ENCODE results near the gene TLR1. TPM values are rescaled to one million over a fixed set of nuclear protein-coding genes. Genes with fewer than 3 reads are reported as not detected.

The TLR1 gene
- total and polyA plus RNA-seq, 12 donors, result 2.5 to 60.0 (median 14.8) TPM

GRCh38 chr4:38759790-38760122 is 44.8 kb downstream of the TLR1 start:
- H3K4me3 ChIP-seq, result no peak overlapping the region
- H3K36me3 ChIP-seq (replicated peaks in 1 of 2), result no peaks in the 10 kb centered on the region
- DNase-seq, result no peak
- no peaks in the 10 kb centered on the region for H3K27me3 ChIP-seq
- intact Hi-C loops (cut with DNase I), result loop anchor here in 1 of 2 donors (10.0 kb wide), 2 partner anchors 105 to 375 kb away; partner anchors contain the start of gene FAM114A1
- H3K9me3 ChIP-seq (replicated peaks in 1 of 3), result no peaks in the 10 kb centered on the region
- H3K4me1 ChIP-seq (replicated peaks in 1 of 2), result peaks cover 0 to 5% of the 10 kb centered on the region in 2 donors
- H3K27ac ChIP-seq, result no peak overlapping the region
- TF ChIP-seq POLR2A (IDR thresholded peaks at IDR 0.05), result no peak
- peak in 1 of 6 experiments; percentile 11 for TF ChIP-seq CTCF (IDR thresholded peaks at IDR 0.05)
- 84 to 100% (median 89%) methylated on average over 1 of the region's 1 CpG for WGBS, 4 donors

GRCh38 chr4:38759113-38759789 is 45.3 kb downstream of the TLR1 start:
- H3K4me3 ChIP-seq, result no peak overlapping the region
- TF ChIP-seq POLR2A (IDR thresholded peaks at IDR 0.05) (no peak), CTCF (IDR thresholded peaks at IDR 0.05) (peak; percentile 60 to 84 (median 76))
- H3K36me3 ChIP-seq (replicated peaks in 1 of 2), result no peaks in the 10 kb centered on the region
- H3K9me3 ChIP-seq (replicated peaks in 1 of 3), result no peaks in the 10 kb centered on the region
- DNase-seq, result peak; percentile 52 to 86 (median 69)
- intact Hi-C loops (cut with DNase I), result no loop called here
- WGBS, 4 donors, result 6 to 8% (median 8%) methylated on average over 6 to 8 of the region's 8 CpGs
- peak overlapping the region in 3 of 5 donors; percentile 4 to 56 (median 37) for H3K27ac ChIP-seq
- H3K4me1 ChIP-seq (replicated peaks in 1 of 2), result peaks cover 0 to 5% of the 10 kb centered on the region in 2 donors
- H3K27me3 ChIP-seq, result no peaks in the 10 kb centered on the region

- Histone ChIP-seq H3K4me1 (replicated peaks in 1 of 2) (peaks cover 0 to 5% of the 10 kb centered on the region in 2 donors), H3K36me3 (replicated peaks in 1 of 2) (no peaks in the 10 kb centered on the region), H3K27ac (no peak overlapping the region), H3K4me3 (no peak overlapping the region), H3K9me3 (replicated peaks in 1 of 3) (no peaks in the 10 kb centered on the region), H3K27me3 (no peaks in the 10 kb centered on the region)
- no peak for TF ChIP-seq CTCF (IDR thresholded peaks at IDR 0.05)
- intact Hi-C loops (cut with DNase I), result no loop called here
- WGBS, 4 donors, result 82 to 89% (median 85%) methylated on average over 6 of the region's 6 CpGs
- no peak for DNase-seq
Observed at GRCh38 chr4:38757945-38758600, 46.5 kb downstream of the TLR1 start.

GRCh38 chr4:38752941-38753806 is 51.4 kb downstream of the TLR1 start:
- no peaks in the 10 kb centered on the region for H3K4me1 ChIP-seq (replicated peaks in 1 of 2)
- H3K27me3 ChIP-seq, result no peaks in the 10 kb centered on the region
- peak overlapping the region in 2 of 5 donors; percentile 33 to 75 for H3K27ac ChIP-seq
- peak; percentile 27 to 85 (median 66) for DNase-seq
- no peaks in the 10 kb centered on the region for H3K36me3 ChIP-seq (replicated peaks in 1 of 2)
- no peak for TF ChIP-seq CTCF (IDR thresholded peaks at IDR 0.05)
- TF ChIP-seq POLR2A (IDR thresholded peaks at IDR 0.05), result no peak
- 63 to 66% (median 64%) methylated on average over 19 of the region's 19 CpGs for WGBS, 4 donors
- no peak overlapping the region for H3K4me3 ChIP-seq
- no peaks in the 10 kb centered on the region for H3K9me3 ChIP-seq (replicated peaks in 1 of 3)
- intact Hi-C loops (cut with DNase I), result no loop called here
